Stimulated activated CD4-positive, alpha-beta T cell treated with anti-CD3 and anti-CD28 coated beads, Interleukin-4, amount 100 ng/mL, for 24 hours (primary cell): ENCODE results near the gene GRB7.
"Not testable (repeated sequence)": the region's sequence is repeated elsewhere in the genome, so short reads cannot be mapped to it uniquely, and the experiment has no call there.

Experiments used
- DNase-seq: peaks from one replicate; pipeline ENCODE4 v3.0.0-alpha.2; 2020

The GRB7 gene

DNA sequence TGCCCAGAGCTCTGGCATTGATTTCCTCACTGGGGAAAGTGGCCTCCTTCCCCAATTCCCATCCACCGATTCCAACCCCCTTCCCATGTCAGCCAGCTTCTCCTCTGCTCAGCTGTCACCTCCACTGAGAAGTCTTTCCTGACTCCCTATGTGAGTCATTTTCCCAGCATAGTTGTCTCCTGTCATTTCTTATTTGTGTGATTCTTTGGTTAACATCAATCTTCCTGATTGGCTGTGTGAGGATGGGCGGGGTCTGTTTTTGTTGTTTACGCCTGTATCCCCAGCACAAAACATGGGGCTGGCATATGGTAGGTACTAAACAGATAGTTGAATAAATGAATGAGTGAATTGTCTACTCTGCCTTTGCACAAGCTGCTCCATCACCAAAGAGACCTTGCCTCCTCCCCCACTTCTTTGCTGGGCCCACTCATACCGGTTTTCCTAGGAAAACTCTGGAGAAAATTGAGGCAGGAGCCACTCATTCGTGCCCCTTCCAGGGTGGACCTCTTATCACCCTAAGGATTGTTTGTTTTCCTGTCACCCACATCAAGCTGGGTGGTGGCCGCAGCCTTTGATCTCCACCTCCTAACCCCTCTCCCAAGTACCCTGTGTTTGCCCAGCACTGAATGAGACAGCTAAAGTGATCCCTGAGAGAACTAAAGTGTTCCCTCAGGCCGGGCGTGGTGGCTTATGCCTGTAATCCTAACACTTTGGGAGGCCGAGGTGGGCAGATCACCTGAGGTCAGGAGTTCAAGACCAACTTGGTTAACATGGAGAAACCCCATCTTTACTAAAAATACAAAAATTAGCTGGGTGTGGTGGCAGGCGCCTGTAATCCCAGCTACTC, 1.2 kb upstream of the GRB7 start:
- no peak for DNase-seq

GRCh38 chr17:39737206-39737759, 455 bp upstream of the GRB7 start:
- DNase-seq, result no peak

- peak; percentile 55 for DNase-seq
Observed at GRCh38 chr17:39738568-39738901, 797 bp downstream of the GRB7 start.

DNA sequence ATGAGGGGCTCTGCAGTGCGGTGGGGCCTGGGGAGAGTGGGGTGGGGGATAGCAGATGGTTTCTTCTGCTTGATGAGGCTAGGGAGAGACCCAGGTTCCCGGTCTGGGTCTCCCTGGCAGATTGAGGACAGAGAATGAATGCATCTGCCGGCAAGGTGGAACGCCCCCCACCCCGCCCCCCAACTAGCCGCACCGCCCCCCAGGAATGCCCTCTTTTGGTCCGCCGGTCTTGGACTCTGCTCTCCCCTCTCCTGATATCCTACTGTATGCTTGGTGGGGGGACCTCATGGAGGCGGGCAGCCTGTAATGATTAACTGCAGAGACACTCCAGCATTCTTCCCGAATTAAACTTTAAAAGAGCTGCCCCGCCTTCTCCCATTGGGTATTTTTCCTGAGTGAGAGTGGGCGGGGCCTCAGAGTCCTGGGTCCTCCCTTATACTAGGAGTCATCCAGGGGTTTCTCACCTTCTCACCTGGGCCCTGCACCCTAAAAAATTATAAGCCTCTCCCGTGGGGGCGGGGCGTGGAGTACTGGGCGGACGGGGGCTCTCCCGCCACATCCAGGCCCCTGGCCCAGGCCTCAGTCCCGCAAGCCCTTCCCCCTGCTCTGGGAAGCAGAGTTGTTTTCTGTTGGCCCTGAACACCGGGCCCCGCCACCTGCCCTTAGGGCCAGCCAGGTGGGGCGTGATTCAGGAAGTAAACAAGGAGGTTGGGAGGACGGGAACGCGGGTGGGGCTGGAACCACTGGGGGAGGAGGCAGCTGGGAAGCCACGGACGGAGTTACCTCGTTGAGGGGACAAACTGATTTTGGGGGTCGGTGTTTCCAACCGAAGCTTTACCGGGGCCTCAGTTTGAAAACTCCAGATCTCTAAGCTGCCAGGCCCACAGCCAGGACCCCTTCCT, 1.5 kb downstream of the GRB7 start:
- no peak for DNase-seq

GRCh38 chr17:39739885-39740356, 2.2 kb downstream of the GRB7 start:
- DNase-seq, result no peak

- no peak for DNase-seq
Observed at GRCh38 chr17:39740357-39741111, 2.8 kb downstream of the GRB7 start.

GRCh38 chr17:39742126-39742855, 4.6 kb downstream of the GRB7 start:
- DNase-seq, result no peak

GRCh38 chr17:39742856-39743436, 5.2 kb downstream of the GRB7 start:
- DNase-seq, result no peak

DNA sequence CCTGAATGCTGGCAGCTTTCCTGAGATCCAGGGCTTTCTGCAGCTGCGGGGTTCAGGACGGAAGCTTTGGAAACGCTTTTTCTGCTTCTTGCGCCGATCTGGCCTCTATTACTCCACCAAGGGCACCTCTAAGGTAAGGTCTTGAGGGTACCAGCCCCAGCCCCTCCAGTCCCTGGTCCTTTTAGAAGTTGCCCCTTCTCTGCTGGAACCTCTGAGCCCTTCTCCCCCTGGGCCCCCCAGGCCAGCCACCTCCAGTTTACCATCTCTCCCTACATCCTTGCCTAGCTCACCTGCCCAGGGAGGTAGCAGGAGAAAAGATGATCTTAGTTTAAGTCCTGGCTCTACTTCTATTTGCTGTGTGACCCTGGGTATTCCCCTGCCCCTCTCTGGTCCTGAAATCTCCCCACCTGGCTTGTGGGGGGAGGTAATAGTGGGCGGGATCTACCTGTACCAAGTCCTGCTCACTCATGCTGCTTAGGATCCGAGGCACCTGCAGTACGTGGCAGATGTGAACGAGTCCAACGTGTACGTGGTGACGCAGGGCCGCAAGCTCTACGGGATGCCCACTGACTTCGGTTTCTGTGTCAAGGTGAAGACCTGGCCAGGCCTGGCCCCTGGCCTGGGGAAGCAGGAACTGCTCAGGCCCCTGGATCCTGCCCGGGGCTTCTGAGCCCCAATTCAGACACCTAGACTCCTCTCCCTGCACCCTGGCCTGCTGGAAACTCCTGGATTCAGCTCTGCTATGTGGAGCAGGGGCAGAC, 6.5 kb downstream of the GRB7 start:
- no peak for DNase-seq

DNA sequence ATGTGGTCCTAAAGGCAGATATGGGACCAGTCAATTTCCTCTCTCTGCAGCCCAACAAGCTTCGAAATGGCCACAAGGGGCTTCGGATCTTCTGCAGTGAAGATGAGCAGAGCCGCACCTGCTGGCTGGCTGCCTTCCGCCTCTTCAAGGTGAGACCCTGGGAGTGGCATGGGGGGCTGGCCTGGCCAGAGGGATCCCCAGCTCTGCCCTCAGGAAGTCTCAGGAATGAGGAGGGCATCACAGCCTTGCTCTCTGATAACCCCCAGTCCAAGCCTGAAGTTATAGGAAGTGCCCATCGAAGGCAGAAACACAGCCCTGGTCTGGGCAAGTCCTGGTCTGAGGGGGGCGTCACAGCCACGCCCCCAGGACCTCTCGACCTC, 7.1 kb downstream of the GRB7 start:
- DNase-seq, result no peak

DNA sequence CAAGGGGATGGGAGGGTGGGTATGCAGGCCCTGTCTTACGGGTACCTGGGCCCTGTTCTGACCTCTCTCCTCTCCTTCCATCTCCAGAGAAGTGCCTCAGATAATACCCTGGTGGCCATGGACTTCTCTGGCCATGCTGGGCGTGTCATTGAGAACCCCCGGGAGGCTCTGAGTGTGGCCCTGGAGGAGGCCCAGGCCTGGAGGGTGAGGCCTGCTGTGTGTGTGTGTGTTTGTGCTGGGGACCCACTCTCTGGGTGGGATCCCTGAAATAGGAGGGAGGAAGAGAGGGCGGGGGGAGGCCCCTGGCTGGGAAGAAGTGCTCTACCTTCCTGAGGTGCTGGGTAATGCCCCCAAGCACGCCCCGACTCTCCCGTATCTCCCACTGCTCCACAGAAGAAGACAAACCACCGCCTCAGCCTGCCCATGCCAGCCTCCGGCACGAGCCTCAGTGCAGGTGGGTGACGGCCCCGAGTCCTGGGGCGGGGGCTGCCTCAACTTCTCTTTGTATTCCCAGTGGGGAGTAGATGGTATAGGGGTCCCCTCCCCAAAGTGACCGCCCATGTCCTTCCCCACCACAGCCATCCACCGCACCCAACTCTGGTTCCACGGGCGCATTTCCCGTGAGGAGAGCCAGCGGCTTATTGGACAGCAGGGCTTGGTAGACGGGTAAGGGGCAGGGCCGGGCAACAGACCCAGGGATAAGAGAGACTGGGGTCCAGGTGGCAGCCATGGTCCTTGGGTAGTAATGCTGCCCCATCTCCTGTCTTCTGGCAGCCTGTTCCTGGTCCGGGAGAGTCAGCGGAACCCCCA, 7.8 kb downstream of the GRB7 start:
- DNase-seq, result no peak

GRCh38 chr17:39746145-39746461, 8.4 kb downstream of the GRB7 start:
- DNase-seq, result no peak

DNA sequence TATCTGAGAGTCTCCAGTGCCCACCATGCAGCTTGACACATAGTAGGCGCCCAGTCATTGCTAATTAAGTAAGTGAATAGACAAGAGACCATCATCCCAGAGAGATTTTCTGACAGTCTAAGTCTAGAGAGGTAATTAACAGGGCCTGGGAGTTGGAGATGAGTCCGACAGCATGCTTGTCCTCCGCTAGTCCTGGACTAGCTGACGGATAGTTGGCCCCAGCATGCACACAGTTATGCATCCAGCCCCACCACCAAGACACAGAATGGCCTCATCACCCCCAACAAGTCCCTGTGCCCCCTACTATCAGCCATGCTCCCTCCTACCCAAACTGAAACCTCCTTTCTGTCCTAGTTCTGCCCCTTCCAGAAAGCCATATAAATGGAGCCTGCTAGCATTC, 10.0 kb downstream of the GRB7 start:
- no peak for DNase-seq

DNA sequence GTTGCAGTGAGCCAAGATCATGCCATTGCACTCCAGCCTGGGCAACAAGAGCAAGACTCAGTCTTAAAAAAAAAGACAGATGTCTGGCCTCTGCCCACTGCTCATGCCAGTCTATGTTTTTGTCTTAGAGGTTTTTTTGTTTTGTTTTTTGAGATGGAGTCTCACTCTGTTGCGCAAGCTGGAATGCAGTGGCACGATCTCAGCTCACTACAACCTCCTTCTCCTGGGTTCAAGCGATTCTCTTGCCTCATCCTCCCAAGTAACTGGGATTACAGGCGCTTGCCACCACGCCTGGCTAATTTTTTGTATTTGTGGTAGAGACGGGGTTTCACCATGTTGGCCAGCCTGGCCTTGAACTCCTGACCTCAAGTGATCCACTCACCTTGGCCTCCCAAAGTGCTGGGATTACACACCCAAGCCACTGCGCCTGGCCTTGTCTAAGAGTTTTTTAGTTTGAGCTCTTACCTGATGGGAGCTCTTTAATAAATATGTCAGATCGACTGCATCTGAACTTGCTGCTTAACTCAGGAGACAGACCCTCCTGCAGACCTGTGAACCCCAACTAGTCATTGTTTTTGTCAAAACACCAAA, 10.8 kb downstream of the GRB7 start:
- DNase-seq, result not testable (repeated sequence)

DNA sequence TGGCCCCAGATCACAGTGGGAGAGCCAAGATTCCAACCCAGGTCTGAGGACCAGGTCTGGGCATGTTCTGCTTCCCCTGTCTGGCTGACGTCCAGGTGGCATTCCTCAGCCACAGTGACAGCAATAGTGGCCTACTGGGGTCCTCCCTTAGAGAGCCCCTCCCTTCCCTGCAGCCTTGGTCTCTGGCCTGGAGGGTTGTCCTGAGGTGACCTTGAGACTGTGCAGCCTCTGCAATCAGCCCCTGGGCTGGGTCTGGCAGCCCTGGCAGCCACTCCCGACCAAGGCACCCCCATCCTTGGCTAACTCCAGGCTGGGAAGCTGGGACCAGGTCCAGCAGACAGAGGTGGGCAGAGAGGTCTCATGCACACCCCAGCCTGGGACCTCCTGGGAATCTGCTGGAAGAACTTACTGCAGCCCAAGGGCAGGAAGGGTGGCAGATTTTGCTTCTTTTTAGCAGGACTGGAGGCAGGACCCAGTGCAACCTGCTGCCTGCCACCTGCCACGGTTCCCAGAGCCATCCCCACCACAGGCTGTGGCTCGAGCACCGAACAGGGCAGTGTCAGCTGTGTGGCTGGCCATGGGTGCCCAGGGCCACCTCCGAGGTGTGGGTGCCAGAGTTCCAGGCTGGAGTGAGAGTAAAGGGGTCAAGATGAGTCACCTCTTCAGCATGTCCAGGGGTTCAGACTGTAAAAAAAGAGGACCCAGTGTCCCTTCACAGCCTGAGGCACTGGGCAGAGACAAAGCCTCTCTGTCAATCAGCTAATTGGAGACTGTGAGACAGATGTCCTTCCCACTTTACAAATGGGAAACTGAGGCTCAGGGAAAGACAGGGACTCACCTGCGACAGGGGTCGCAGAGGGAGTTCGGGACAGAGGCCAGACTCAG, 12.6 kb downstream of the GRB7 start:
- no peak for DNase-seq

DNA sequence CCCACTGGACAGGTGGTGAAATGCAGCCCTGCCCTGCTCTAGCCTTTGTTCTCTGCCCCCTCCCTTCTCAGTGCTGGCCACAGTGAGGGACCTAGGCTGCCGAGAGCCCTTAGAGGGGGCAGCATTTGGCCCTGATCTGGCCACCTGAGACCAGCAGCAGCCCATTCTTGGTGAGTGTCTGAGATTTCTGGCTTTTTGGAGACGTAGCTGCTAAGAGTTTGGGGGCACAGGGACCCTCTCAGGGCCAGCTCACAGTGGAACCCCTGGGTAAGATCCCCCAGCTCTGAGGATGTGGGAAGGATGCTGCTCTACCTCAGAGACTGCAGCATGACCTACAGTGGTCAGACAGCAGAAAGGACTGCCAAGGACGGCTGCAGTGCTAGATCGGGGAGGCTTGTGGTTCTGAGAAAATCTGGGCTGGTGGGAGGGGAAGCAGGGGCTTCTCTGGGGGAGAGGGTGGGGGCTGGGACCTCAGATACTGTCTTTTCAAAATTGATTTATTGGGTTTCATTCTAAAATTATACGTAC, 13.3 kb downstream of the GRB7 start:
- no peak for DNase-seq

- DNase-seq, result no peak
Observed at GRCh38 chr17:39751637-39752036, 13.9 kb downstream of the GRB7 start.

- DNase-seq, result no peak
Observed at GRCh38 chr17:39752241-39752881, 14.6 kb downstream of the GRB7 start.
